ENCODE data around the gene PCBP3.

- TF ChIP-seq YY1 (IDR thresholded peaks at IDR 0.05; ENCODE audit: insufficient read depth, insufficient read length), result no peak
- TF ChIP-seq SUZ12 (IDR thresholded peaks at IDR 0.05; ENCODE audit: extremely low read depth, insufficient read depth, insufficient read length), result no peak
These were observed 167.6 kb downstream of the PCBP3 start for GRCh38 chr21:45811136-45811535.
